UCSD-AML1 (cell line): ENCODE data around the gene UTP3.
"Not testable (repeated sequence)": the region's sequence is repeated elsewhere in the genome, so short reads cannot be mapped to it uniquely, and the experiment has no call there.

ENCODE experiments used
- DNase-seq: peaks from one replicate; lab custom pipeline; 2025; ENCODE audit not compliant: unreplicated experiment; lab: John Stamatoyannopoulos, UW

The UTP3 gene

GRCh38 chr4:70687392-70687791 lies 940 bp upstream of the UTP3 start:
- DNase-seq: no peak

GRCh38 chr4:70688795-70689231 lies 481 bp downstream of the UTP3 start:
- DNase-seq: no peak

DNA sequence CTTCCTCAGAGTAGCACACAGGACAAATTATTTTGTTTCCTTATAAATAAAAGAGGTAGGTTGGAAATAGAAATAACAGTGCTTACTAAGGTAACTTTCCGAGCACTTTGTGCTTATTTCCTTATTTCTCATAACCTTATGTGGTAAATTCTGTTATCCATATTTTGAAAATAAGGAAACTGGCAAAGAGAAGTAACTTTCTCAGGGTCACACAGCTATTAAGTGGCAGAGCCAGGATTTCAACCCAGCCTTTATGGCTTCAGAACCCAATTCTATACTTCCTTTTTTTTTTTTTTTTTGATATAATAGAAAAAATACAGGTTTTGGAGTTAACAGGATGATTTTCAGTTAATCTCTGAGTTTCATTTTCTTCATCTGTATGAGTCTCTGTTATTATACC lies 3.3 kb downstream of the UTP3 start:
- DNase-seq: no peak

GRCh38 chr4:70694633-70695032 lies 6.3 kb downstream of the UTP3 start:
- not testable (repeated sequence) for DNase-seq

DNA sequence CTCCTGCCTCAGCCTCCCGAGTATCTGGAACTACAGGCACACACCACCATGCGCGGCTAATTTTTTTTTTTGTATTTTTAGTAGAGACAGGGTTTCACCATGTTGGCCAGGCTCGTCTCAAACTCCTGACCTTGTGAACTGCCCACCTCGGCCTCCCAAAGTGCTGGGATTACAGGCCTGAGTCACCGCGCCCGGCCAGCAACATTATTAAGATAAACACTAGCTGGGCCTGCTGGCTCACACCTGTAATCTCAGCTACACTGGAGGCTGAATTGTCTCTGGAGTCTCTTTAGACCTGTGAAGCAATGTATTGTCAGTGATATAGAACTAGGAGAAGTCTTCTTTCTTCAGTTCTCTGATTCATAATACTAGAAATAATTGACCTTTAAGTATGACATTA lies 10.1 kb downstream of the UTP3 start:
- not testable (repeated sequence) for DNase-seq

DNA sequence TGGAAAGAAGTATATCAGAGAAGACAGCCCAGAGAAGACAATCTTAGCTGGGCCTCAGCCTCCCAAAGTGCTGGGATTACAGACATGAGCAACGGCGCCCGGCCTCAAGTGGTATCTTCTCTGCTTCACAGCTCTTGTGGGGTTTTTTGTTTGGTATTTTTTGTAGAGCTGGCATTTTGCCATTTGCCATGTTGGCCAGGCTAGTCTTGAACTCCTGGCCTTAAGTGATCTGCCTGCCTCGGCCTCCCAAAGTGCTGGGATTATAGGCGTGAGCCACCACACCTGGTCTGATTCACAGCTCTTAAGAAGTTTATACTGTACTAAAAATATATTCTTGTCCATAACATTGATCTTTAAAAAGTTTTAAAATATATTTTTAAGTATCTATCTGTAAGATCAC lies 12.4 kb downstream of the UTP3 start:
- no peak for DNase-seq

GRCh38 chr4:70701271-70701670 lies 12.9 kb downstream of the UTP3 start:
- DNase-seq: no peak

GRCh38 chr4:70702592-70702991 lies 14.3 kb downstream of the UTP3 start:
- not testable (repeated sequence) for DNase-seq

- DNase-seq: no peak
These were observed 15.4 kb downstream of the UTP3 start for GRCh38 chr4:70703619-70704214.

GRCh38 chr4:70704215-70704930 lies 16.0 kb downstream of the UTP3 start:
- DNase-seq: peak; percentile 74

DNA sequence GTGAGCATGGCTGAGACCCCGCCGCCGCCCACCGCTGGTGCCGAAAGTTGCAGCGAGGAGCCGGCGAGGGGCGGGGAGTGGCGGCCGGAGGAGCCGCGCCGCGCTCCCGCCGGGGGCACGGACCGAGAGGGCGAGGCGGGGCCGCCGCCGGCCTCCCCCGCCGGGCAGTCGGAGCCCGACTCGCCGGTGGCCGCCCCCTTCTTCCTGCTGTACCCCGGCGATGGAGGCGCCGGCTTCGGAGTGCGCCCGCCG lies 16.5 kb downstream of the UTP3 start:
- no peak for DNase-seq

DNA sequence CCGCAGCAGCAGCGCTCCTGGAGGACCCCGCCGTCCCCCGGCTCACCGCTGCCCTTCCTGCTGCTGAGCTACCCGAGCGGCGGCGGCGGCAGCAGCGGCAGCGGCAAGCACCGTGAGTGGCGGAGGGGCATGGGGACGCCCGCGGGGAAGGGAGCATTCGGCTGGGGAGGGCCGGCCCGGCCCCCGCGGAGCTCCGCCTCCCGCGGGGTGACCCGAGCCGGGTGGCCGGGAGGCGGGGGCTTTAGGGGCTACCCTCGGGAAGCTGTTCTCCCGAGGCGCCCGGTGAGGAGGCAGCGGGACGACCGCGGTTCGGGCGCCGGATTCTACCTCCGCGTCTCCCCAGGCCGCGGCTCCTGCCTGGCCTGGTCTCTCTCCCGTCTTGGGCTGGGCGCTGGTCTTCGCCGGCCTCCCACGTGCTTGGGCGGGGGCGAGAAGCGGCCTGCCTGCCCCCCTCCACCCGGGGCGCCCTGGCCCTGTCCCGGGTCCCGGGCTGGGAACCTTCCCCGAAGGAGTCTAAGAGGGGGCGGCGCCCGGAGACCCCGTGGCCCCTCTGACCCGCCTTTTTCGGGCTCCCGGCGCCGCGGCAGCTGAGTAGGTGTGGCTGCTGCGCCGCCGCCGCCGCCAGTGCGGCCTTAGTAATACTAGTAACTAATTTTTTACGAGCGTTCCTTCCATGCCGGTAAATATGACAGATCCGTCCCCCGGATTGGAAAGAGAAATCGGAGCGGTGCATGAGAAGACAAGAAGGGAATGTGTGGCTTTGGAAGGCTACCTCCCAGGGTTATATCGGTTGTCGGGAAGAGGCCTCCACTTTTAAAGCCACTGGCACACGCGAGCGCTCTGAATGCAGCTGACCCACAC lies 17.1 kb downstream of the UTP3 start:
- DNase-seq: peak; percentile 78

GRCh38 chr4:70706044-70706461 lies 17.7 kb downstream of the UTP3 start:
- no peak for DNase-seq

DNA sequence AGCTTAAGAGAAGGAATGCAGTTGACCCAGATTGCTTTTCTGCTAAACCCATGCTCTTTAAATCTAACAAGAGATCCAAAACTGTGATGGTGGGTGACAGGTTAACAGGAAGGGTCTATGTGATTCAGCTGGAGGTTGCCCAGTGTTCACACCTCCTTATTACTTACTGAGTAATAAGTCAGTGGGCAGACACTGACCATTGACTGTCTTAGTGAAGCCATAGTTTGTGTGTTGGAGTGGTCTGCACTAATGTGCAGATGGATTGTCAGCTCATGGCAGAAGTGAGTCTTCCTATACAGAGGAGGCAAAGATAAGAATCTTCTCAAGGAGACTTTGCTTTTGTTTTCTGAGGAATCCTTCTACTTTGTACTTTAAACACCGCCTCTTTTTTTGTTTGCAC lies 18.2 kb downstream of the UTP3 start:
- DNase-seq: no peak

DNA sequence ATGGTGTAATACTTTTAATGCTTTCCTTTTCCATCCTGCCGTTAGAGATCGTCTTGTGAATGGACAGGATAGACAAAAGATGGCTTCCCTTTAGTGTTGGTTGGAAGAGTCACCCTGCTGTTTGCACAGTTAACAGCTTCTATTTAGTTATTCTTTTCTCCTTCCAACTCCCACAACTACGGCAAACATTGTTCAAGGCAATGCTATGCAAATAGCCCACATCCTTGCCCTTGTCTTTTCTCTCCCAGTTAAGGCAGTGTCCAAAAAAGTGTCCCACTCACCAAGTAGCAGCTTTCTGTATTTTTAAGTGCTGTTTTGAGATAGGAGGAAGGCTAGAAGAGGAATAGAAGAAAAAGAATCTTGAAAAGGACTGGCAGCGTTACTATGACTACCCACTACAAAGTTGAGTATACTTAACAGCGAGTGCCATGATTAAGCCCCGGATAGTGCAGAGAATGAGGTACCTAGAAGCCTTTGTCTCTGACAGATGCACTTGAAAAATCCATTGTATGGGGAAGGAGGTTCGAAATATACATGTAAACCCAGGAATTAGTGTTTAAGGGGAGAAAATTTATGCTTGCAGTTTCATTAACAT lies 21.4 kb downstream of the UTP3 start:
- DNase-seq: no peak

DNA sequence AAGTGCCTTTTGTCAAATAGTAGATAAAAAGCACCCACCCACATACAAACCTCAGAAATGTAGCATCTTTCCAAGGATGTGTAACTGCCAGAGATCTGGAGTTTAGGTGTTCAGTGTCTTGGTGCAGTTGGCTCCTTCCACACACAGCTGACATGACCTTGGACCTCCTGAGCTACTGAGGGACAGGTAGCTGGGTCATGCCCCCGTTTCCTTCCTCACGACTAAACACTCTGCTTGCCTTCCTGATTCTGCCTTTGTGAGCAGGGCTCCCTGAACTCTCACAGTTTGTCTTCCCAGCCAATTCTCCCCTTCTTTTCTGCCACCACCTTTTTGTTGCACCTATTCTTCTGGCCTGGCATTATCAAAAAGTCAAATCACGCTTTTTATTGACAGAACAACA lies 23.3 kb downstream of the UTP3 start:
- DNase-seq: peak; percentile 12

- no peak for DNase-seq
These were observed 23.8 kb downstream of the UTP3 start for GRCh38 chr4:70712150-70712549.

GRCh38 chr4:70712604-70713452 lies 24.5 kb downstream of the UTP3 start:
- no peak for DNase-seq

GRCh38 chr4:70713453-70714078 lies 25.2 kb downstream of the UTP3 start:
- DNase-seq: no peak

GRCh38 chr4:70714079-70714887 lies 26.0 kb downstream of the UTP3 start:
- no peak for DNase-seq
